ENCODE results near the gene ATE1.

The ATE1 gene

GRCh38 chr10:121865554-121865953 lies 62.3 kb downstream of the ATE1 start:
- no peak for DNase-seq

GRCh38 chr10:121864653-121865052 lies 63.2 kb downstream of the ATE1 start:
- no peak for DNase-seq

- DNase-seq: no peak
Measured at GRCh38 chr10:121864168-121864567, 63.7 kb downstream of the ATE1 start.

- no peak for DNase-seq
Measured at GRCh38 chr10:121862649-121863048, 65.2 kb downstream of the ATE1 start.

GRCh38 chr10:121862042-121862441 lies 65.8 kb downstream of the ATE1 start:
- no peak for DNase-seq

GRCh38 chr10:121860810-121861209 lies 67.0 kb downstream of the ATE1 start:
- no peak for DNase-seq

- peak; percentile 73 for DNase-seq
Measured at GRCh38 chr10:121854809-121855445, 72.9 kb downstream of the ATE1 start.

GRCh38 chr10:121853950-121854349 lies 73.9 kb downstream of the ATE1 start:
- peak; percentile 27 for DNase-seq

- DNase-seq: no peak
Measured at GRCh38 chr10:121851786-121852185, 76.0 kb downstream of the ATE1 start.

GRCh38 chr10:121848082-121848481 lies 79.7 kb downstream of the ATE1 start:
- DNase-seq: no peak

- DNase-seq: no peak
Measured at GRCh38 chr10:121846555-121846954, 81.3 kb downstream of the ATE1 start.

GRCh38 chr10:121845044-121845784 lies 82.6 kb downstream of the ATE1 start:
- no peak for DNase-seq

GRCh38 chr10:121844537-121844936 lies 83.3 kb downstream of the ATE1 start:
- DNase-seq: no peak

GRCh38 chr10:121843379-121843778 lies 84.5 kb downstream of the ATE1 start:
- DNase-seq: no peak

GRCh38 chr10:121841862-121842261 lies 86.0 kb downstream of the ATE1 start:
- no peak for DNase-seq

GRCh38 chr10:121838931-121839330 lies 88.9 kb downstream of the ATE1 start:
- DNase-seq: peak; percentile 50

GRCh38 chr10:121838149-121838548 lies 89.7 kb downstream of the ATE1 start:
- no peak for DNase-seq

- DNase-seq: no peak
Measured at GRCh38 chr10:121836171-121836570, 91.7 kb downstream of the ATE1 start.

- no peak for DNase-seq
Measured at GRCh38 chr10:121835376-121835775, 92.5 kb downstream of the ATE1 start.

- DNase-seq: no peak
Measured at GRCh38 chr10:121834757-121835156, 93.1 kb downstream of the ATE1 start.

GRCh38 chr10:121833387-121833786 lies 94.4 kb downstream of the ATE1 start:
- no peak for DNase-seq

- DNase-seq: no peak
Measured at GRCh38 chr10:121832647-121833046, 95.2 kb downstream of the ATE1 start.

GRCh38 chr10:121831777-121832176 lies 96.1 kb downstream of the ATE1 start:
- no peak for DNase-seq

- no peak for DNase-seq
Measured at GRCh38 chr10:121831237-121831636, 96.6 kb downstream of the ATE1 start.

- DNase-seq: no peak
Measured at GRCh38 chr10:121830101-121830500, 97.7 kb downstream of the ATE1 start.

All from hematopoietic multipotent progenitor cell treated with erythropoietin and hydrocortisone succinate and interleukin-3 and kit ligand, for 6 days (in vitro differentiated cells).